HG02870 (cell line): Measurements from ENCODE around the gene DNAH6.

ENCODE experiments used
- ATAC-seq: cut with Tn5 transposase; IDR thresholded peaks from one replicate; pipeline ENCODE4 v1.9.1; 2021; ENCODE audit warnings: mild to moderate bottlenecking, moderate library complexity; ENCODE audit not compliant: unreplicated experiment

DNAH6 gene

DNA sequence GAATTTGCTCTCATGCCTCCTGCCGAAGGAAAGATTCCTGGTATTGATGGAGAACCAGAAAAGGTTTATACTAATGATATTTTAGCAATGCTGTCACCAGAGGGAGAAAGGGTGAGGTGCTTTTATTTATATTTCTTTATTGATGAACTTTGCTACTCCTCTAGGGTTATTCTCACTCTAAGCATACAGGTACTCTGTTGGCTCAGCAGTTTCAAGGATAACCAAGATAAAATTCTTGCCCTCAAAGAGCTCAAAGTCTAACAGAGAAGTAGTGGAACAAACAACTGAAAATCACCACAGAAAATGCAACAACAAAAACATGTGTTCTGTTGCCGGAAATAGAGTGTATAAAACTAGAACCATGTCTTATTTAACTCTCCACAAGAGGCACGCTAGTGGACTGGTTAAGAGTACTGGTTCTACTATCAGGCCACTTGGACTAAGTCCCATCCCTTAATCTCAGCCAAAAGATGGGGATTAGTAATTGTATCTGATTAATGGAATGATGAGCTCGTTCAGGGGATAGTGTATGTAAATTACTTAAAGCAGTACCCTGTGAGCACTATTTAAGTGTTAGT, 103.6 kb downstream of the DNAH6 start:
- ATAC-seq, result no peak

DNA sequence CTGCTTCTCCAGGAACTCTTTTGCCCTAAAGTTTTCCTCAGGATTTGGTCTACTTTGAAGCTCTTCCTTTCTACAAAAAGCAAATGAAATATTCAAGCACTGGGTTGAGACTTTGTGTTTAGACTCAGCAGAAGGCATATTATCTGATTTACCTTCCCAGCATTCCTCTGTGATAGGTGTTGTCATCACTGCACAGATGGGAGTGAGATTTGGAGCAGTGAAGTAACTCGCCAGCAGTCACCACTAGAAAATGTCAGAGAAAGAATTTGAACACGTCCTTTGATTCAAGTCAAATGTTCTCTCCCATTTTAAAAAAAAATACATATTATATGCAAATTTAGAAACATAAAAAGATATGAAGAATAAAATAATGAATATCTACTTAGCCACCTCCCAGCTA, 112.2 kb downstream of the DNAH6 start:
- ATAC-seq, result no peak

DNA sequence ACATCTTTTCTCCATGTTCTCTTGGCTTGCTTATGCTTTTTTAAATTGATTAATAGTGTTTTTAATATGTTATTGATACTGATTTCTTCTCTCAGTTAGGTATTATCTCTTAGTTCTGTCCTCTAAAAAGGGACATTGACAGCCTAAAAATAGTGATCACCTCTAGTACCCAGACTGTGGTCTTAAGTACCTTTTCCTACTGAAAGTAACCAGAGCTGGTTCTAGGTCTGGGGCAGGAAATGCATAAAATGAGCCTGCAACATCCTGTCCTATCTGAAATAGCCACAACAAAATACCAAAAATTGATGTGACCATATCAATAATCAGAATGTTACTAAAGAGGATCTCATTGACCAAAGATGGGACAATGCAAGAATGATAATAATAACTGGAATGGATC, 113.3 kb downstream of the DNAH6 start:
- ATAC-seq, result no peak

DNA sequence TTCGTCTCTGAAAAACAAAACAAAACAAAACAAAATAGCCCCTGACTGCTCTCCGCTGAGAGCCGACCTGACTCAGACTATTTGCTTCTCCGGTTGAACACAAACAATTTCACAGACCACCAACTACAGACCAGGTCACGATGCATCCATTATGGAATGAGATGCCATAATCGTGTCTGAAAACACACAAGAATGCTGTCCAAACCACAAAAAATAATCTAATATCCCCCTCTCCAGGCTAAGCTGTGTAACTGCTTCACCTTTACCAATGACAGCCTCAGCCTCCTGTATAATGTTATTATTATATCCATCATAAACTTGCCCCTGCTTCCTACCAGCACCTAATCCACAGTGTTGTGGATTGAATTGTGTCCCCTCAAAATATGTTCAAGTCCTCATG, 114.7 kb downstream of the DNAH6 start:
- peak; percentile 63 for ATAC-seq

DNA sequence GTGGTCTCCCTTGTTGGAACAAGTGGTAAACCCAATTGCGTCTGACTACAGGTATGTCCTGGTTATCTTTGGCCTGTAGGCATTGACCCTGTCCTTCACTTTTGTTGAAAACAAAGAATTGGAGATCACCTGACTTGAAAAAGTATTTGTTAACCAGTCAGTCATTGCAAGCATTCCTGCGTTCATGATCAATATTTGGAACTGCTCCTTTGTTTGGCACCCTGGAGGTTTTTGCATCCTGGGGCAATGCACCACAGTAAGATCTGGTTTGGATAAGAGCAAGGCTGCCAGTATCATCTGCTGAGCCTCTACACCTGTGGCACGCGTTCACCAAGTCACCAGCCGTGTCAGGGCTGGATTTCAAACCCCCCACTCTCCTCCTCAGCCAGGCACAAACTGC, 115.7 kb downstream of the DNAH6 start:
- ATAC-seq, result no peak

DNA sequence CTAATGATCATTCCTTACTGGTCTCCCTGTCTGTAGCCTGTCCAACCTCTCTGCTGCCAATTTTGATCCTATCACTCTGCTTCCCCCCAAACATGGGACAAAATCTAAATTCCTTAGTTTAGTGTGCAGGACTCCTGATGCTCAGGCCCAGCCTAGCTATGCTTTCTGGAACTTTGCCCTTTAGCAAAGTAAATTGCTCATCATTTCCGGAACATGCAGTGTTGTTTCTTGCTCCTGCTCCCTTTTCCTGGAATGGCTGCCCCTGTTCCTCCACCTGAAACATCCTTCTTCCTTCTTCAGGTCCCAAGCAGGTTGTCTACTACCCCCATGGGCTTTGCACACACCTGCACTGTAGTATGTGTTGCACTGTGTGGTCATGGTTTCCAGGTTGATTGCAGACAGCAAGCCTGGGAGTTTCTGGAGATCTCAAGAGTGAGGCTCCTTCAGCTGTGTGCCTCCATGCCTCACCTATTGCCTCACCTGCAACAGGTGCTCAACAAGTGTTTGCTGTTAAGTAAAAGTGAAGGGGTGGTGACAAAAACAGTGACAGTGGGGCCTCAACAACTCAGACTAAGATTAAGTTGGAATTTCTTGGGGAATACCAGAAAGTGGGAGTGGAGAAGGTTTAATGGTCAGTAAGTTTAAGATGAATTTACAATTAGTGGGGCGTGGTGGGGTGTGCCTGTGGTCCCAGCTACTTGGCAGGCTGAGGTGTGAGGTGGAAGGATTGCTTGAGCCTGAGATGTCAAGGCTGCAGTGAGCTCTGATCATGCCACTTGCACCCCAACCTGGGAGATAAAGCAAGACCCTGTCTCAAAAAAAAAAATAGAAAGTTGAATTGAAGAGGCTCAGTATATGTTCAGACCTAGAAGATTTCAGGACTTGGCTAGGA, 120.0 kb downstream of the DNAH6 start:
- no peak for ATAC-seq

DNA sequence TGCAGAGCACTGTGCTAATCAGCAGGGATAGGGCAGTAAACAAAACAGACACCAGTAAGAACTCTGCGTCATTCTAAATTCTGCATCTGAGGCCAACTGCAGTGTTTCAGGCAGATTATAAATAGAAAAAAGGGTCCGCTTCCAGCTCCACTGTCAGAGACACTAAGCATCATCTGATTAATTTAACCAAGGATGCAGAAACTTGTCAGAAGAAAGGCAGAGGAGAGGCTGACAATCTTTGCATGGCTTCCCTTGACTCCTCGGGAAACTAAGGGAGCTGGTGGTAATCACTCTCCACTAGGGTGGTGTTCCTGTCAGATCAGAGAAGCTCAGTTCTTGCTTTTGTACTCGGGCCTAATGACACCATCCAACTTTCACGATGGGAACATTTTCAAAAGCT, 123.5 kb downstream of the DNAH6 start:
- ATAC-seq, result no peak

DNA sequence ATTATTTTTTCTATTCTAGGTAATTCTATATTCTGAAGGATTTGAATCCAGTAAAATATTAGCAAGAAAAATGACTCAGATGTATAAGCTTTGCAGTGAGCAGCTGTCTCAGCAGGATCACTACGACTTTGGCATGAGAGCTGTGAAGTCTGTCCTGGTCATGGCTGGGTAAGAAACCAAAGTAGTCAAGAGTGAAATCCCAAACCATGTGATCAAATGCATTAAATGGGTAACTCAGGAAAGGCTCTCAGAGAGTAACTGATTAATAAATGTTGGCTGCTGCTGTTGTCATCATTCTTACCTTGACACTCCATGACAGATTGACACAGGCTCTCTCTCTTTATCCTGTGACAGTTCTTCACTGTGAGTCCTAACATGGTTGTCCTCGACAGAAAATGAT, 124.1 kb downstream of the DNAH6 start:
- ATAC-seq, result no peak

DNA sequence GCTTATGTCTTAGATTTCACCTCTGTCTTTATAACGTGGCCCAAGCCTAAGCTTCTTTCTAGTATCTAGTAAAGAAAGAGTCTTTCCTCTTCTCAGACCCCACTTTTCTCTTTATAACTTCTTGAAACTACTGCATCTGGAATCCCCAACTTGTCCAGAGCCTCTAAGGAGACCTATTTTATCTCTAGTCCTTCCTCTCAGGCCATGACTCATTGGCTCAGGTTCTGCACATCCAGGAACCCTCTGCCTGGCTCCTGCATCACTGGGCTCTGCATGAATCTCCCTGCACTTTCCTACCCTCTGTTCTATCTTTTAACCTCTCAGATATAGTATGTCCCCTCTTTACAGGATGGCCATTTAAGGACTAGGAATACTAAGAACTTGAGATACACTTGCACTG, 124.7 kb downstream of the DNAH6 start:
- no peak for ATAC-seq

DNA sequence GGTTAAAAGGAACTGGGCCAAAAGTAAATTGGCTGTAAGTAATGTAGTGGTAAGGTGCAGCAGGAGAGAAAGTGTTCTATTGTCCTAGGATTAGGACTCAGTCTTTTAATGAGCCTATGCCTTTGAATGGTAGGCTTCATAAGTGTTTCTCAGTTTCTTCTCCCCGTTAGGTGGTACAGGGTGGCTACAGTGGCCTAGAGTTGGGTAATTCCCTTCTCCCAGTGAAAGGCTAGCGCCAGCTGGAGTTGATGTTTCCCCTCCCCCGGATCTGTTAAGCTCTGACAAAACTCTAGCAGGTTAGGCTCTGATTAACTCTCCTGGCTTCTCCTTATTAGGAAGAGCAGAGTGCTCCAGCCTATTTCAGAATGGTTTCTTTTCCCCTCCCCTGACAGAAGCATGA, 127.7 kb downstream of the DNAH6 start:
- ATAC-seq, result no peak

DNA sequence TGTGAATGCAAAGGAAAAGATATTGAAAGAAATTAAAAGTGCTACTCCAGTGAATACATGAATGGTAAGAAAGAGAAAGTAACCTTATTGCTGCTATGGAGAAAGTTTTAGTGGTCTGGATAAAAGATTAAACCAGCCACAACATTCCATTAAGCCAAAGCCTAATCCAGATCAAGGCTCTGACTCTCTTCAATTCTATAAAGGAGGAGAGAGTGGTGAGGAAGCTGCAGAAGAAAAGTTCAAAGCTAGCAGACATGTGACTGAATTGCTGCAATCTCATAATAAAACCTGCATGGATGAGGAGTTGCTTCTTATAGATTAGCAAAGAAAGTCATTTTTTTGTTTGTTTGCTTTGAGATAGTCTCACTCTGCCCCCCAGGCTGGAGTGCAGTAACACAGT, 130.2 kb downstream of the DNAH6 start:
- no peak for ATAC-seq

DNA sequence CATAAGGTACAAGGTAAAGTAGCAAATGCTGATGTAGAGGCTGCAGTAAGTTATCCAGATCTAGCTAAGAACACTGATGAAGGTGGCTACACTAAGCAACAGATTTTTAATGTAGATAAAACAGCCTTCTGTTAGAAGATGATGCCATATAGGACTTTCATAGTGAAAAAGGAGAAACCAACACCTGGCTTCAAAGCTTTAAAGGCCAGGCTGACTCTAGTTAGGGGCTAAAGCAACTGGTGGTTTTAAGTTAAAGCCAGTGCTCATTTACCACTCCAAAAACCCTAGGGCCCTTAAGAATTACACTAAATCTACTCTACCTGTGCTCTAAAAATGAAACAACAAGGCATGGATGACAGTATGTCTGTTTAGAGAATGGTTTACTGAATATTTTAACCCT, 131.0 kb downstream of the DNAH6 start:
- no peak for ATAC-seq

DNA sequence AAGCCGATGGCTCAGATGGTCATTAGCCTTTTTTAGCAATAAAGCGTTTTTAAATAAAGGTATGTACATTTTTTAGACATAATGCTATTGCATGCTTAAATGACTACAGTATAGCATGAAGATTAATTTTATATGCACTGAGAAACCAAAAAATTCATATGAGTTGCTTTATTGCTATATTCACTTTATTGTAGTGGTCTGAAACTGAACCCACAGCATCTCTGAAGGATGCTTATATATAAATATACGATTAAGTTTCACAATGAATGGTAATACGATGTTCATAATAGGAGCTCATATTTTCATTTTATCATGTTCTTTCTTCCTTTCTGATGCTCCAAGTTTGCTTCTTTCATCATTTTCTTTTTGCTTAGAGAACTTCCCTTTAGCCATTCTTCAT, 132.8 kb downstream of the DNAH6 start:
- ATAC-seq, result no peak

DNA sequence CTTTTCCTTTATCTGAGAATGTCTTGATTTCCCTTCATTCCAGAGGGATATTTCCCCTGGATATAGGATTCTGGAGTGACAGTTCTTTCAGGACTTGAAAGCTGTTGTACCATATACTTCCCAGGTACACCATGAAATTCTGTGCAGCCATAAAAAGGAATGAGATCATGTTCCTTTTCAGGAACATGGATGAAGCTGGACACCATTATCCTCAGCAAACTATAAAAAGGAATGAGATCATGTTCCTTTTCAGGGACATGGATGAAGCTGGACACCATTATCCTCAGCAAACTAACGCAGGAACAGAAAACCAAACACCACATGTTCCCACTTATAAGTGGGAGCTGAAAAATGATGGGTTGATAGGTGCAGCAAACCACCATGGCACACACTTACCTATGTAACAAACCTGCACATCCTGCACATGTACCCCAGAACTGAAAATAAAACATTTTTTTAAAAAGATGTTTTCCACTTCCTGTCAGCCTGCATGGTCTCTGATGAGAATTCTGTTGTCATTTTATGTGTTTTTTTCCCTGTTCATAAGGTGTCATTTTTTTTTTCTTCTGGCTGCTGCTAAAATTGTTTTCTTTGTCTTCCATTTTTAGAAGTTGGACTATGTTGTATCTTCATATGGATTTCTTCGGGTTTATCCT, 133.3 kb downstream of the DNAH6 start:
- ATAC-seq, result no peak

DNA sequence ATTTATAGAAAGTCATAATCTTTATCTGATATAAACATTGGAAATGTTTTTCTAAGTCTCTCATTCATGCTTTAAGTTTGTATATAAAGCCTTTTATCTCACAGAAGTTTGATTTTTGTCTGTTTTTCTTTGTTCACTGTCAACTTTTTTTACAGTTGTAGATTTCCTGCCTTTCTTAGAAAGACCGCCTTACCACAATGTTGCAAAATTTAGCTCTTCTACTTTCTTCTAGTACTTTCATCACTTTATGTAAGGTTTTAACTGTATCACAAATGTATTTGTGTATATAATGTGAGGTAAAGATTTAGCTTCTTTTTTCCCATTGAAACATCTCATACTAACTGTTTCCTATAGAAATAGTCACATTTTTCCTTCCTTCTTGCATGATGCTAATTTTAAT, 136.1 kb downstream of the DNAH6 start:
- ATAC-seq, result no peak

DNA sequence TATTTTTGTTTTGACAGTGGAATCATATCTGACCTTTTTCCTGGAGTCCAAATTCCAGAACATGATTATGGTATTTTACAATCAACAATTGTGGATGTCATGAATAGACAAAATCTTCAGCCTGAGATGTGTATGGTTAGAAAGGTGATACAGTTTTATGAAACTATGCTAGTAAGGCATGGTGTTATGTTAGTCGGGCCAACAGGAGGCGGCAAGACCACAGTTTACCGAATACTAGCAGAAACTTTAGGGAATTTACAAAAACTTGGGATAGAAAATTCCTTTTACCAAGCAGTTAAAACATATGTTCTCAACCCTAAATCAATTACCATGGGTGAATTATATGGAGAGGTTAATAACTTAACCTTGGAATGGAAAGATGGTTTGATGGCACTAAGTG, 137.0 kb downstream of the DNAH6 start:
- ATAC-seq, result no peak

DNA sequence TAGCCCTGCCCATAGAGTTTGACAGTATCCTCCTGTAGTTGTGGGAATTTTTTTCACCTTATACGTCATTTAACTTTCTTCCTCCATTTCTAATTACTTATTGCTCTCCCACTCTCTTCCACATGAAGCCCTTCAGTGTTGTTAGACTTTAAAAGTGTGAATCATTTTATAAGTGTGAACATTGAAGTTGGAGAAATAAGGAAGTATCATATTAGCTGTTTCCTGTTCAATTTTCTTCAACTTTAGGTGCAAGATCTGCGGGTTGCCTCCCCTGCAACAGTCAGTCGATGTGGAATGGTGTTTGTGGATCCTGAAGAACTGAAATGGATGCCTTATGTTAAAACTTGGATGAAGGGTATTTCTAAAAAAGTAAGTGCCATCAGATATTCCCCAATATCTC, 138.1 kb downstream of the DNAH6 start:
- no peak for ATAC-seq

DNA sequence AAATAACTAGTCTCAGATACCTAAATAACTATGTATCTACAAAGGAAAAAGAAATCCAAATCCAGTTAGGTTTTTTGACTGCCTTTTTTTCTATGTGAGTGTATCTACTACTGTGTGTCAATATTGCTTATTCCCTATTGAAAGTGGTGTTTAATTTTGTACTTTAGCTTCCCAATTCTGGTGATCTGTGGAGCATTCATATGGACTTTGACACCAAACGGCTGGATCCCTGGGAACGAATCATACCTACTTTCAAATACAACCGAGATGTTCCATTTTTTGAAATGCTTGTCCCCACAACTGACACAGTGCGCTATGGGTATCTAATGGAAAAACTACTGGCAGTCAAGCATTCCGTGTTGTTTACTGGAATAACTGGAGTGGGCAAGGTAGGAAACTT, 152.8 kb downstream of the DNAH6 start:
- no peak for ATAC-seq

DNA sequence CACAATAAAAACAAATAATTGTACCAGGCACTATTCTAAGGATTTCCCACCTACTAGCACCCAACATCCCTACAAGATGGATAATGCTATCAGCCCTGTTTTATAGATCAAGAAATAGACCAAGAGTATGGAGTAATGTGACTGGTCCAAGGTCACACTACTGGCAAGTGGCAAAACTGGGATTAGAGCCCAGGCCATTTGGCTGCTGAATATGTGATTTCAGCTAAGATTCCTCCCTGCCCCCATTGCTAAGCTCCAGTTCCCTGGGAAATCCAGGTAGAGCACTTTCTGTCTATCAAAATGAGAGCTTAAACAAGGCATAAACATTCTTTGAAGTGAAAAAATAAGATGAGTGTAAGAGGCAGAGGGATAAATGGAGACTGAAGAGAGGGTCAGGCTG, 157.8 kb downstream of the DNAH6 start:
- no peak for ATAC-seq

DNA sequence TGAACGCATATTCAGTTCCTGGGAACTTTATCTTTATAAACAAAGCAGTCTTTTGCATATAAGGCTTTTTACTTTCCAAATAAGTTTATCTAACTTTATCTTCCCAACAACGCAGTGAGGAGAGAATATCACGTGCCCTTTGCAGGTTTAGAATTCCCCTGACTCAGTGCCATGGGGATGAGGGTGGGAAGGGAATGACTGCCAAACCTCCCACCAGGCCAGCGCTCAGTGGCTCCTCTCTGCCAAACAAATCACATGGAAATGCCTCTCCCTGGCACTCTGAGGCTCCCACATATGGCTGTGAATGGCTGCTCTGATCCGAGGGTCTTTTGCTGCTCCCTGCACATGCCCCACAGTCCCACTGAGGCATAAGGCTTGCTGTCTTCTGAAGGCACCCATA, 158.3 kb downstream of the DNAH6 start:
- ATAC-seq, result no peak

DNA sequence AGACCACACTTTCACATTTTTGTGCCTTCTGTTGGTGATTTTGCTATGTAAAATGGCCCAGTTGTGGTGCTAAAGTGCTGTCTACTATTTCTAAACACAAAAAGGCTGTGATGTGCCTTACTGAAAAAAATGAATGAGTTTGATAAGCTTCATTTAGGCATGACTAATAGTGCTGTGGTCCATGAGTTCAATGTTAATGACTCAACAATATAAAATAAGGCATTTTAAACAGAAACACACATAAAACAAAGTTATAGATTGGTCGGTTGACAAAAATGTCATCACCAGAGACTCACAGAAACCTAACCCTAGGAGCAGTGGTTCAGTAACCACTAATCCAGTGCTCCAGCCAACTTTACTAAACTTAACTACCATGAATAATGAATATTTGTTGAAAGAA, 160.0 kb downstream of the DNAH6 start:
- no peak for ATAC-seq

DNA sequence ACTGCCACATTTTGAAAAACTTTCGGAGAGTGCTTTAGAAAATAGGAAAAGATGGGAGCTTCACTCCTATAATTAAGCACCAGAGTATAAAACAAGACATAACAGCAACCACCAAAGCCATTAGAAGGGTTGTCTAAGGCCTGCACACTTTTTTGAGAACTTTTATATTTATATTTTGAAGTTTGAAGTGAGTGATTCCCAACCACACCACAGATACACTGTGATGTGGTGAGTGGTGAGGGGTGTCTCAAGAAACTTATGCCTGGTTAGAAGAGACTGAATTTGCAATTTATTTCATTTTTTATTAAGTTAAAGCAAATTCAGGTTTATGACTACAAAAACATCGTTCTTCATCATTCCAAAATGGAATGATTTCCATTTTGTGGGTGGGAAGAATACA, 161.9 kb downstream of the DNAH6 start:
- no peak for ATAC-seq
